Ureter (tissue), 1 donor: ENCODE data around the gene STAB1. TPM values are rescaled to one million over a fixed set of nuclear protein-coding genes. Genes with fewer than 3 reads are reported as not detected.

ENCODE experiments used
- DNase-seq: peaks from one replicate; pipeline ENCODE4 v3.0.0-alpha.2; 2020; ENCODE audit warnings: low spot score
- total RNA-seq: library from RNA; stranded (reverse); gene quantifications from one replicate; pipeline ENCODE4 v1.2.4, GENCODE V29; 2023
- donor health status: DM: yes; HTN: yes; CAD: no.

STAB1 gene
- total RNA-seq, 1 donor from 2014 or later: 191 TPM

- no peak for DNase-seq
Measured at GRCh38 chr3:52484680-52485461, 10.3 kb upstream of the STAB1 start.

- no peak for DNase-seq
Measured at GRCh38 chr3:52487050-52487787, 7.9 kb upstream of the STAB1 start.

GRCh38 chr3:52487788-52488691 lies 7.1 kb upstream of the STAB1 start:
- DNase-seq: no peak

GRCh38 chr3:52488746-52489145 lies 6.4 kb upstream of the STAB1 start:
- DNase-seq: no peak

DNA sequence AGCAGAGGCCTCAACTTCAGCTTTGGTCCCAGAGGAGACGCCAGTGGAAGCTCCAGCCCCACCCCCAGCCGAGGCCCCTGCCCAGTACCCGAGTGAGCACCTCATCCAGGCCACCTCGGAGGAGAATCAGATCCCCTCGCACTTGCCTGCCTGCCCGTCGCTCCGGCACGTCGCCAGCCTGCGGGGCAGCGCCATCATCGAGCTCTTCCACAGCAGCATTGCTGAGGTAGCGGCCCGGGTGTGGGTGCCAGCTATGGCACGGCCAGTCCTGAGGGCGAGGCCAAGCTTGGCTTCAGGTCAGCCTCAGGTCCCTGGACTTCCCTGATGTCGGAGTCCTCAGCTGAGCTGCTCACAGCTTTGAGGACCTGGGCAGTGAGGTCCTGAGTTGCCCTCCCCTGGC lies 5.7 kb upstream of the STAB1 start:
- DNase-seq: no peak

- DNase-seq: no peak
Measured at GRCh38 chr3:52490035-52490938, 4.9 kb upstream of the STAB1 start.

DNA sequence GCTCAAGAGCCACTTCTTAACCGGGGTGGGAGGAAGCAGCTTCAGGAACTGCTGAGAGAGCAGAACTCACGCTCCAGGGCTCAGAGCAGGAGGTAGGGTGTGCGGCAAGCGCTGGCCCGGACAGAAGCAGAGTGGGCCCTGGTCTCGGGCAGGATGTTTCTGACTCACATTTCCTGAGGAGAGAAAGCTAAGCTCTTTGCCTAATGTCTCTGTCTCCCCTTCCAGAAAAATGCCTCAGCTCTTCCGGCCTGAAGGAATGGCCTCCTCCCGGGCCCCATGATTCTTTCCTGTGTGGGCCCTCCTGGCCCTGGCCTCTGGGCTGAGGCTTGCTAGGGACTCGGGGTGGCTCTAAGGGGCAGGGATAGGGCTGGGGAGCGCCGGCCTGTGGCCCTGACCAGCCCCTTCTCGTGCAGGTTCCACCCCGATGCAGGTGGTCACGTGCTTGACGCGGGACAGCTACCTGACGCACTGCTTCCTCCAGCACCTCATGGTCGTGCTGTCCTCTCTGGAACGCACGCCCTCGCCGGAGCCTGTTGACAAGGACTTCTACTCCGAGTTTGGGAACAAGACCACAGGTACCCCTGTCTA lies 4.1 kb upstream of the STAB1 start:
- DNase-seq: no peak

- no peak for DNase-seq
Measured at GRCh38 chr3:52492059-52492458, 3.1 kb upstream of the STAB1 start.

DNA sequence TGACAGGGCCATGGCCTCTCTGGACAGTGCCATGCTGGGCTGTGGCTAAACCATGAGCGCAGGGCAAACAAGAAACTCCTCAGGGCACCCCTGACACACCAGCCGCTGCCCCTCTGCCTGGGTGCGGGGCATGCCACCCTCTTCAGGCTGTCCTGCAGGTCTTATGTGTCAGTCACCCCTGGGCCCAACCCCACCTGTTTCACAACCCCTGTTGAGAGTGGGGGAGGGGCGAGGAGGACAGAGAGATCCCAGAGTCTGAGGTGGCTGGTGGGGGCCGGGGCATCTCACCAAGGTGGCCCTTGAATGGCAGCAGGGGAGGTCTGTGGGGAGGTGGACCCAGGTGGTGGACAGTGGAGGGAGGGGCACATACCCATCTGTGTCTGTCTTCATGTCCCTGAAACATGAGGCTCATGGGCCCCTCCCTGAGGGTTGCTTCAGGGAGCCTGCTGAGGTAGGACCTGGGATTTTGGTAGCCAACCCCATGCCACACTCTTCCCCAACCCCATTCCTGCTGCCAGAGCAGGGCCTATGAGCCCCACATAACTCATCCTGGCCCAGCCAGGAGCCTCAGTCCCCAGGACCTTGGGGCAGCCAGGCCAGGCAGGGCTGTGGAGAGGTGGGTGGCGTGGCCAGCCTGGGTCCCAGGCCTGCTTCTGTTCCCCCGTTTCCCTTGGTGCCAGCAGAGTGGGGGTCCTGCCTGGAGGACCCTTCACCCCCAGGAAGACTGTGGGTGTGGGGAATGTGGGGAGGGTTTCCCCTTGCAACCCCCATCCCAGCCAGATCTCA lies 1.7 kb upstream of the STAB1 start:
- DNase-seq: no peak

DNA sequence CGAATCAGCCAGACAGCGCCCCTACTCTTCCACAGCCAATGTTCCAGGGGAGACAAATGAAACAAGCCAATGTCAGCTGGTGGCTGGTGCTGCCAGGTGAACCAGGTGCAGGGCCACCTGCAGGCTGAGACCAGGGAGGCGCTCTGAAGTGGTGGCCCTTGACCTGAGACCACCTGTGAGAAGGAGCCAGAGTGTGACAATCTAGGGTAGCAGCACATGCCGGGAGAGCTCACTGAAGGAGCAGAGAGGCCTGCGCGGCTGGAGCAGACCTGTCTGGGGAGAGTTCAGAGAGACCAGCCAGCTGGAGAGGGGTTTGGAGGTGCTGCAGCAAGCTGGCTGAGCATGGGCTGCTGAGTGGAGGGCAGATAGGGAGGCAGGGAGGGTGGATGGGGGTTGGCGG lies 693 bp upstream of the STAB1 start:
- no peak for DNase-seq

- no peak for DNase-seq
Measured at GRCh38 chr3:52495777-52496602, 852 bp downstream of the STAB1 start.

- no peak for DNase-seq
Measured at GRCh38 chr3:52498137-52499054, 3.3 kb downstream of the STAB1 start.

DNA sequence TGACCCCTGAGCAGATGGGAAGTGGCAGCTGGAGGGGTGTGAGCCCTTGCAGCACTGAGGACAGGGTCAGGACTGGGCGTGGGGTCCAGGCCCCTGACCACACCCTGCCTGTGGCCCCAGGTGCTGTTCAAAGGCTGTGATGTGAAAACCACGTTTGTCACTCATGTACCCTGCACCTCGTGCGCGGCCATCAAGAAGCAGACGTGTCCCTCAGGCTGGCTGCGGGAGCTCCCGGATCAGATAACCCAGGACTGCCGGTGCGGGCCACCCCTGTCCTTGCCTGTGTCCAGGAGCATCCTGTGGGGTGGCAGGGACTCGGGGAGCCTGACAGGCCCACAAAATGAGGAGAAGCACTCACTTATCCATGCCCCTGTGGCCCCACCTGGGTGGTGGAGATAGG lies 5.9 kb downstream of the STAB1 start:
- no peak for DNase-seq

DNA sequence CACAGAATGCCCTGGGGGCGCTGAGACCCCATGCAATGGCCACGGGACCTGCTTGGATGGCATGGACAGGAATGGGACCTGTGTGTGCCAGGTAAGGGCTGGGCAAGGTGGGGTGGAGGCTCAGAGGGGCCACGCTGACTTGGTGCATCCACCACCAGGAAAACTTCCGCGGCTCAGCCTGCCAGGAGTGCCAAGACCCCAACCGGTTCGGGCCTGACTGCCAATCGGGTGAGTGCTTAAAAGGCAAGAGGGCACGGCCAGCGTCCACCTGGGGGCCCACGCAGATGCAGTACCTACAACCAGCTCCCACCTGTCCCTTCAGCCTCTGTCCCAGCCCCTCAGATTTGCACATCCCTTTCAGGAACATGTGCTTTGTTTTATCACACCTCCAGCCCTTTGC lies 6.9 kb downstream of the STAB1 start:
- no peak for DNase-seq

GRCh38 chr3:52502808-52503350 lies 7.7 kb downstream of the STAB1 start:
- no peak for DNase-seq

- DNase-seq: no peak
Measured at GRCh38 chr3:52503788-52504424, 8.8 kb downstream of the STAB1 start.

GRCh38 chr3:52504977-52505376 lies 9.8 kb downstream of the STAB1 start:
- DNase-seq: no peak
